ENCODE measurements around the gene CTXND2. TPM values are rescaled to one million over a fixed set of nuclear protein-coding genes. Genes with fewer than 3 reads are reported as not detected.

The CTXND2 gene
- total RNA-seq, 1 experiment from 2014 or later, result not detected

- POLR2A ChIA-PET, result no interaction called here
- no peaks in the 10 kb centered on the region for H4K20me1 ChIP-seq (ENCODE audit: insufficient read depth)
- no peaks in the 10 kb centered on the region for H3K79me2 ChIP-seq (ENCODE audit: insufficient read depth, low read length)
- no peak overlapping the region for H3K4me3 ChIP-seq (replicated peaks in 1 of 2; ENCODE audit: low read depth in 1 of 2, low read length in 2 of 2)
- TF ChIP-seq RAD21 (IDR thresholded peaks at IDR 0.05; ENCODE audit: low read depth) (no peak), SIN3A (IDR thresholded peaks at IDR 0.05; ENCODE audit: low read depth) (no peak), SP1 (IDR thresholded peaks at IDR 0.05; ENCODE audit: low read depth) (no peak)
- TF ChIP-seq, protein P1, sequence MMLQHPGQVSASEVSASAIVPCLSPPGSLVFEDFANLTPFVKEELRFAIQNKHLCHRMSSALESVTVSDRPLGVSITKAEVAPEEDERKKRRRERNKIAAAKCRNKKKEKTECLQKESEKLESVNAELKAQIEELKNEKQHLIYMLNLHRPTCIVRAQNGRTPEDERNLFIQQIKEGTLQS (IDR thresholded peaks at IDR 0.05), result no peak
- TF ChIP-seq, protein P2, sequence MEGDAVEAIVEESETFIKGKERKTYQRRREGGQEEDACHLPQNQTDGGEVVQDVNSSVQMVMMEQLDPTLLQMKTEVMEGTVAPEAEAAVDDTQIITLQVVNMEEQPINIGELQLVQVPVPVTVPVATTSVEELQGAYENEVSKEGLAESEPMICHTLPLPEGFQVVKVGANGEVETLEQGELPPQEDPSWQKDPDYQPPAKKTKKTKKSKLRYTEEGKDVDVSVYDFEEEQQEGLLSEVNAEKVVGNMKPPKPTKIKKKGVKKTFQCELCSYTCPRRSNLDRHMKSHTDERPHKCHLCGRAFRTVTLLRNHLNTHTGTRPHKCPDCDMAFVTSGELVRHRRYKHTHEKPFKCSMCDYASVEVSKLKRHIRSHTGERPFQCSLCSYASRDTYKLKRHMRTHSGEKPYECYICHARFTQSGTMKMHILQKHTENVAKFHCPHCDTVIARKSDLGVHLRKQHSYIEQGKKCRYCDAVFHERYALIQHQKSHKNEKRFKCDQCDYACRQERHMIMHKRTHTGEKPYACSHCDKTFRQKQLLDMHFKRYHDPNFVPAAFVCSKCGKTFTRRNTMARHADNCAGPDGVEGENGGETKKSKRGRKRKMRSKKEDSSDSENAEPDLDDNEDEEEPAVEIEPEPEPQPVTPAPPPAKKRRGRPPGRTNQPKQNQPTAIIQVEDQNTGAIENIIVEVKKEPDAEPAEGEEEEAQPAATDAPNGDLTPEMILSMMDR (IDR thresholded peaks at IDR 0.05 in 2 of 3, conservative IDR thresholded peaks at IDR 0.05 in 1 of 3; ENCODE audit: borderline replicate concordance in 1 of 3, insufficient read depth in 1 of 3, low read depth in 2 of 3, low read length in 2 of 3), result no peak
- RAD21 ChIA-PET (ENCODE audit: low non-redundant PET in 1 of 2, low total read pairs in 2 of 2, uncharacterized antibody in 2 of 2, unreplicated experiment in 2 of 2), result interaction anchor here in 1 of 2 experiments (0.7 kb wide), 1 partner anchor 1054 kb away, joined by 3 read pairs; no protein-coding TSS in a partner anchor
- H3K9ac ChIP-seq (ENCODE audit: low read length), result no peak overlapping the region
- intact Hi-C loops (cut with micrococcal nuclease), result no loop called here
- CTCF ChIA-PET, result interaction anchor here (0.5 kb wide), 1 partner anchor 157 kb away, joined by 3 read pairs; no protein-coding TSS in a partner anchor
- H3K4me2 ChIP-seq (ENCODE audit: low read length), result no peak overlapping the region
- no peak overlapping the region for H2AFZ ChIP-seq (ENCODE audit: low read depth, low read length, poor library complexity, severe bottlenecking)
- no peak for ATAC-seq
- H3K9me2 ChIP-seq (ENCODE audit: insufficient read depth), result no peaks in the 10 kb centered on the region
- no peak overlapping the region for H3K27ac ChIP-seq (ENCODE audit: low read depth, low read length)
- H3K9me3 ChIP-seq (ENCODE audit: control insufficient read depth in 1 of 2, insufficient read depth in 1 of 2, low read depth in 1 of 2, low read length in 2 of 2), result no peaks in the 10 kb centered on the region
- H3K36me3 ChIP-seq (ENCODE audit: control insufficient read depth in 1 of 2, insufficient read depth in 2 of 2, low read length in 2 of 2), result peaks cover 40 to 45% of the 10 kb centered on the region in 2 experiments
- DNase-seq (ENCODE audit: low read depth, low spot score), result no peak
- H3K27me3 ChIP-seq (ENCODE audit: insufficient read depth, low read length), result no peaks in the 10 kb centered on the region
- no peaks in the 10 kb centered on the region for H3K4me1 ChIP-seq (ENCODE audit: control insufficient read depth in 1 of 2, insufficient read depth in 2 of 2, low read length in 2 of 2)
- no TSS peak for BruUV-seq (replicated peaks)
Measured at GRCh38 chr1:150957666-150958065, 70.7 kb downstream of the CTXND2 start.

DNA sequence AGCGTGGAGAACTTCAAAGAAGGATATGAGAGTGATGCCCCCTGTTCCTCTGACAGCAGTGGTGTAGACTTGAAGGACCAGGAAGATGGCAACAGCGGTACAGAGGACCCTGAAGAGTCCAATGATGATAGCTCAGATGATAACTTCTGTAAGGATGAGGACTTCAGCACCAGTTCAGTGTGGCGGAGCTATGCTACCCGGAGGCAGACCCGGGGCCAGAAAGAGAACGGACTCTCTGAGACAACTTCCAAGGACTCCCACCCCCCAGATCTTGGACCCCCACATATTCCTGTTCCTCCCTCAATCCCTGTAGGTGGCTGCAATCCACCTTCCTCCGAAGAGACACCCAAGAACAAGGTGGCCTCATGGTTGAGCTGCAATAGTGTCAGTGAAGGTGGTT lies 73.7 kb downstream of the CTXND2 start:
- H3K4me2 ChIP-seq (ENCODE audit: low read length), result no peak overlapping the region
- H3K9ac ChIP-seq (ENCODE audit: low read length), result no peak overlapping the region
- BruUV-seq (replicated peaks), result TSS peak; percentile 26
- no peaks in the 10 kb centered on the region for H3K4me1 ChIP-seq (ENCODE audit: control insufficient read depth in 1 of 2, insufficient read depth in 2 of 2, low read length in 2 of 2)
- intact Hi-C loops (cut with micrococcal nuclease), result no loop called here
- H3K4me3 ChIP-seq (replicated peaks in 1 of 2; ENCODE audit: low read depth in 1 of 2, low read length in 2 of 2), result no peak overlapping the region
- no peak for TF ChIP-seq RAD21 (IDR thresholded peaks at IDR 0.05; ENCODE audit: low read depth)
- TF ChIP-seq FOSL1 (IDR thresholded peaks at IDR 0.05; ENCODE audit: low read depth), result no peak
- no peak for TF ChIP-seq SIN3A (IDR thresholded peaks at IDR 0.05; ENCODE audit: low read depth)
- TF ChIP-seq EZH2 (IDR thresholded peaks at IDR 0.05), result no peak
- no peak for TF ChIP-seq POLR2AphosphoS5 (IDR thresholded peaks at IDR 0.05; ENCODE audit: low read depth, low read length)
- TF ChIP-seq CEBPB (IDR thresholded peaks at IDR 0.05; ENCODE audit: low read depth), result no peak
- no peak for TF ChIP-seq ZNF274 (IDR thresholded peaks at IDR 0.05; ENCODE audit: low read depth, low read length)
- no peak for TF ChIP-seq JUND (IDR thresholded peaks at IDR 0.05)
- no peak for TF ChIP-seq SRF (IDR thresholded peaks at IDR 0.05; ENCODE audit: low read depth)
- no peak for TF ChIP-seq TCF7L2 (IDR thresholded peaks at IDR 0.05; ENCODE audit: borderline replicate concordance, extremely low read depth, insufficient read depth, insufficient read length)
- no peak for TF ChIP-seq CBX3 (IDR thresholded peaks at IDR 0.05; ENCODE audit: low read depth)
- no peaks in the 10 kb centered on the region for H3K9me3 ChIP-seq (ENCODE audit: control insufficient read depth in 1 of 2, insufficient read depth in 1 of 2, low read depth in 1 of 2, low read length in 2 of 2)
- ATAC-seq (no peak), DNase-seq (ENCODE audit: low read depth, low spot score) (no peak)
- RAD21 ChIA-PET (ENCODE audit: low non-redundant PET in 1 of 2, low total read pairs in 2 of 2, uncharacterized antibody in 2 of 2, unreplicated experiment in 2 of 2), result no interaction called here
- no peak overlapping the region for H2AFZ ChIP-seq (ENCODE audit: low read depth, low read length, poor library complexity, severe bottlenecking)
- CTCF ChIA-PET, result no interaction called here
- no peaks in the 10 kb centered on the region for H4K20me1 ChIP-seq (ENCODE audit: insufficient read depth)
- peaks cover 46 to 55% of the 10 kb centered on the region in 2 experiments for H3K36me3 ChIP-seq (ENCODE audit: control insufficient read depth in 1 of 2, insufficient read depth in 2 of 2, low read length in 2 of 2)
- H3K27me3 ChIP-seq (ENCODE audit: insufficient read depth, low read length), result no peaks in the 10 kb centered on the region
- POLR2A ChIA-PET, result interaction anchor here (0.5 kb wide), 1 partner anchor 318 kb away, joined by 3 read pairs; no protein-coding TSS in a partner anchor
- no peak overlapping the region for H3K27ac ChIP-seq (ENCODE audit: low read depth, low read length)
- H3K9me2 ChIP-seq (ENCODE audit: insufficient read depth), result no peaks in the 10 kb centered on the region
- H3K79me2 ChIP-seq (ENCODE audit: insufficient read depth, low read length), result no peaks in the 10 kb centered on the region
